ENCODE results near the gene MSI1.
A peak's percentile ranks its signal among the peaks of the same experiment; 100 is the strongest.

MSI1 gene

GRCh38 chr12:120317224-120318105 is 51.5 kb downstream of the MSI1 start:
- DNase-seq: peak; percentile 100

GRCh38 chr12:120316798-120317223 is 52.2 kb downstream of the MSI1 start:
- DNase-seq: no peak

- DNase-seq: no peak
These were observed 54.7 kb downstream of the MSI1 start for GRCh38 chr12:120314220-120314619.

- DNase-seq: peak; percentile 91 to 94
These were observed 66.8 kb downstream of the MSI1 start, which contains the start of gene SIRT4 for GRCh38 chr12:120301962-120302815. SIRT4 (plus strand) TSS chr12:120302321; CDS start chr12:120303562, 1,241 bp downstream.

GRCh38 chr12:120292661-120293531 is 76.1 kb downstream of the MSI1 start, which contains the start of gene RNU4-1:
RNU4-1 (minus strand) TSS chr12:120293237.
- peak; percentile 91 to 92 for DNase-seq

GRCh38 chr12:120292411-120292660 is 76.6 kb downstream of the MSI1 start:
- no peak for DNase-seq

Data from CD4-positive, alpha-beta T cell treated with Interferon alpha-2 for 1 hour (primary cell).